NCI-H187 (cell line): ENCODE data around the gene ADORA3.

Experiments used
- DNase-seq, 2 experiments: peaks; one replicate each; lab custom pipeline; 2025; lab: John Stamatoyannopoulos, UW

ADORA3 gene

GRCh38 chr1:111507411-111508201, 4.2 kb upstream of the ADORA3 start:
- no peak for DNase-seq

- no peak for DNase-seq
Observed at GRCh38 chr1:111506561-111506960, 3.1 kb upstream of the ADORA3 start.

- DNase-seq, result no peak
Observed at GRCh38 chr1:111505641-111506119, 2.2 kb upstream of the ADORA3 start.

GRCh38 chr1:111504097-111504496, 664 bp upstream of the ADORA3 start:
- DNase-seq, result no peak

GRCh38 chr1:111501645-111502044, 1.8 kb downstream of the ADORA3 start:
- DNase-seq, result no peak

GRCh38 chr1:111499026-111499785, 4.2 kb downstream of the ADORA3 start:
- DNase-seq, result no peak

GRCh38 chr1:111497592-111497991, 5.8 kb downstream of the ADORA3 start:
- DNase-seq, result no peak

- no peak for DNase-seq
Observed at GRCh38 chr1:111496398-111496797, 7.0 kb downstream of the ADORA3 start.

- DNase-seq, result no peak
Observed at GRCh38 chr1:111491070-111491469, 12.4 kb downstream of the ADORA3 start.

GRCh38 chr1:111490220-111490619, 13.2 kb downstream of the ADORA3 start:
- DNase-seq, result no peak

- DNase-seq, result no peak
Observed at GRCh38 chr1:111489604-111490003, 13.8 kb downstream of the ADORA3 start.

- no peak for DNase-seq
Observed at GRCh38 chr1:111488669-111489068, 14.8 kb downstream of the ADORA3 start.

- DNase-seq, result no peak
Observed at GRCh38 chr1:111487133-111487532, 16.3 kb downstream of the ADORA3 start.

GRCh38 chr1:111486431-111486830, 17.0 kb downstream of the ADORA3 start:
- no peak for DNase-seq

- DNase-seq, result no peak
Observed at GRCh38 chr1:111484391-111485026, 18.9 kb downstream of the ADORA3 start.

- DNase-seq, result no peak
Observed at GRCh38 chr1:111483876-111484275, 19.6 kb downstream of the ADORA3 start.

- DNase-seq, result no peak
Observed at GRCh38 chr1:111483166-111483565, 20.3 kb downstream of the ADORA3 start.

GRCh38 chr1:111481387-111482221, 21.8 kb downstream of the ADORA3 start:
- DNase-seq, result peak in 1 of 2 experiments; percentile 2

- no peak for DNase-seq
Observed at GRCh38 chr1:111480674-111481073, 22.8 kb downstream of the ADORA3 start.

- DNase-seq, result no peak
Observed at GRCh38 chr1:111476761-111477309, 26.6 kb downstream of the ADORA3 start.

- DNase-seq, result no peak
Observed at GRCh38 chr1:111476214-111476613, 27.2 kb downstream of the ADORA3 start.
